H1 (cell line): ENCODE measurements around the gene MYOM1. TPM values are rescaled to one million over a fixed set of nuclear protein-coding genes. Genes with fewer than 3 reads are reported as not detected.

Experiments used
- CTCF ChIA-PET: fragments of 300-600 bp; sonication (Branson Sonifier 250); formaldehyde crosslinking; loops from one replicate; lab custom pipeline; 2021; ENCODE audit not compliant: partially characterized antibody; lab: Charles Lee
- POLR2A ChIA-PET: fragments of 300-600 bp; sonication (Branson Sonifier 250); formaldehyde crosslinking; loops from one replicate; lab custom pipeline; 2021; ENCODE audit warnings: inconsistent platforms; ENCODE audit not compliant: partially characterized antibody; lab: Charles Lee
- DNase-seq, 2 experiments: peaks; one replicate each; pipeline versions ENCODE4 v3.0.0 to v3.0.0-alpha.2; 2010 to 2022; ENCODE audit warnings: low spot score in 2 of 2, low read depth in 1 of 2, mixed read lengths in 1 of 2
- FAIRE-seq: peaks from 2 replicates; lab custom pipeline; 2011; peaks lifted over from hg19 to GRCh38; lab: Jason Lieb, UNC
- H2AFZ ChIP-seq: 2 replicates; pipeline ENCODE4 v1.8.1; 2012; ENCODE audit warnings: low read length, inconsistent platforms
- H2AK5ac ChIP-seq: 2 replicates; pipeline ENCODE4 v1.6.1; 2013; ENCODE audit warnings: low read depth, low read length
- H2BK120ac ChIP-seq: replicated peaks from 2 replicates; pipeline ENCODE3; 2013; ENCODE audit warnings: low read depth, low read length, inconsistent platforms
- H2BK12ac ChIP-seq: 2 replicates; pipeline ENCODE4 v1.6.1; 2013; ENCODE audit warnings: low read depth, low read length
- H2BK15ac ChIP-seq: 2 replicates; pipeline ENCODE4 v1.6.1; 2013; ENCODE audit warnings: low read length
- H2BK20ac ChIP-seq: 2 replicates; pipeline ENCODE4 v1.6.1; 2013; ENCODE audit warnings: low read length
- H2BK5ac ChIP-seq: 2 replicates; pipeline ENCODE4 v1.6.1; 2013; ENCODE audit warnings: low read depth, low read length
- H3K14ac ChIP-seq: 2 replicates; pipeline ENCODE4 v1.6.1; 2013; ENCODE audit warnings: inconsistent platforms; ENCODE audit not compliant: insufficient read length
- H3K18ac ChIP-seq: 2 replicates; pipeline ENCODE4 v1.6.1; 2013; ENCODE audit warnings: low read length; ENCODE audit errors: extremely low read depth
- H3K23ac ChIP-seq: 2 replicates; pipeline ENCODE4 v1.6.1; 2013; ENCODE audit warnings: inconsistent platforms; ENCODE audit not compliant: insufficient read length
- H3K23me2 ChIP-seq: 2 replicates; pipeline ENCODE4 v1.6.1; 2013; ENCODE audit warnings: low read depth, low read length
- H3K27ac ChIP-seq: 2 replicates; pipeline ENCODE4 v1.6.1; 2011; ENCODE audit warnings: low read depth, low read length, inconsistent platforms
- H3K27me3 ChIP-seq, 4 experiments: replicated peaks in 1 of 4; 1 replicate in 1 of 4; 2 replicates in 3 of 4; pipeline versions ENCODE4 v1.6.1 to v1.8.1; 2011 to 2013; ENCODE audit warnings: low read length in 3 of 4, mild to moderate bottlenecking in 3 of 4, inconsistent platforms in 2 of 4, mixed read lengths in 2 of 4, moderate library complexity in 1 of 4; ENCODE audit not compliant: control insufficient read depth in 3 of 4, insufficient read depth in 3 of 4; ENCODE audit errors: extremely low read depth in 1 of 4
- H3K36me3 ChIP-seq, 4 experiments: 2 replicates each; pipeline versions ENCODE4 v1.6.1 to v1.8.1; 2011 to 2013; ENCODE audit warnings: mild to moderate bottlenecking in 4 of 4, low read length in 3 of 4, moderate library complexity in 2 of 4, control low read depth in 1 of 4, inconsistent platforms in 1 of 4; ENCODE audit not compliant: insufficient read depth in 4 of 4, control insufficient read depth in 2 of 4
- H3K4ac ChIP-seq: replicated peaks from 2 replicates; pipeline ENCODE3; 2013; ENCODE audit warnings: low read length, low read depth, mixed read lengths, inconsistent platforms; ENCODE audit not compliant: insufficient read length
- H3K4me1 ChIP-seq, 4 experiments: replicated peaks in 1 of 4; 1 replicate in 1 of 4; 2 replicates in 3 of 4; pipeline versions ENCODE4 v1.6.1 to v1.8.1; 2011 to 2013; ENCODE audit warnings: low read length in 3 of 4, inconsistent platforms in 2 of 4, mixed read lengths in 1 of 4; ENCODE audit not compliant: insufficient read depth in 4 of 4, control insufficient read depth in 3 of 4
- H3K4me2 ChIP-seq, 2 experiments: 2 replicates each; pipeline versions ENCODE4 v1.6.1 to v1.8.1; 2011 to 2013; ENCODE audit warnings: low read depth in 2 of 2, low read length in 2 of 2, control low read depth in 1 of 2, inconsistent platforms in 1 of 2, mild to moderate bottlenecking in 1 of 2; ENCODE audit not compliant: insufficient read depth in 1 of 2
- H3K4me3 ChIP-seq, 4 experiments: fragments of 200-600, 300-600 bp in 1 of 4; sonication (generic), shearing (Covaris generic), sonication (Bioruptor Twin) in 1 of 4; 2 replicates each; pipeline versions ENCODE4 v1.5.1 to v1.8.1; 2011 to 2016; ENCODE audit warnings: low read length in 4 of 4, low read depth in 3 of 4, control low read depth in 2 of 4, inconsistent platforms in 2 of 4, mild to moderate bottlenecking in 2 of 4, mixed read lengths in 1 of 4, moderate library complexity in 1 of 4; ENCODE audit not compliant: insufficient read depth in 2 of 4; ENCODE audit errors: extremely low read depth in 1 of 4
- H3K56ac ChIP-seq: replicated peaks from 2 replicates; pipeline ENCODE3; 2013; ENCODE audit warnings: low read depth, mild to moderate bottlenecking, mixed read lengths, low read length, inconsistent platforms; ENCODE audit not compliant: insufficient read length
- H3K79me1 ChIP-seq: 2 replicates; pipeline ENCODE4 v1.6.1; 2013; ENCODE audit warnings: low read depth, low read length, control low read depth
- H3K79me2 ChIP-seq, 2 experiments: 2 replicates each; pipeline versions ENCODE4 v1.6.1 to v1.8.1; 2012 to 2013; ENCODE audit warnings: low read length in 2 of 2, mild to moderate bottlenecking in 2 of 2, inconsistent platforms in 1 of 2; ENCODE audit not compliant: insufficient read depth in 2 of 2, control insufficient read depth in 1 of 2
- H3K9ac ChIP-seq, 4 experiments: replicated peaks in 1 of 4; 1 replicate in 1 of 4; 2 replicates in 3 of 4; pipeline versions ENCODE4 v1.6.1 to v1.8.1; 2011 to 2013; ENCODE audit warnings: low read depth in 3 of 4, low read length in 3 of 4, control low read depth in 2 of 4, mild to moderate bottlenecking in 2 of 4, moderate library complexity in 2 of 4, inconsistent platforms in 1 of 4; ENCODE audit errors: extremely low read depth in 1 of 4
- H3K9me3 ChIP-seq, 2 experiments: 2 replicates each; pipeline versions ENCODE4 v1.6.1 to v1.8.1; 2012 to 2013; ENCODE audit warnings: mild to moderate bottlenecking in 2 of 2, moderate library complexity in 2 of 2, control low read depth in 1 of 2, inconsistent platforms in 1 of 2, low read depth in 1 of 2, low read length in 1 of 2, mixed read lengths in 1 of 2; ENCODE audit not compliant: insufficient read depth in 2 of 2
- H4K20me1 ChIP-seq, 2 experiments: replicated peaks in 1 of 2; 2 replicates each; pipeline versions ENCODE3 to v1.8.1; 2011 to 2013; ENCODE audit warnings: inconsistent platforms in 2 of 2, low read length in 2 of 2, mild to moderate bottlenecking in 1 of 2; ENCODE audit not compliant: insufficient read depth in 2 of 2, control insufficient read depth in 1 of 2
- H4K5ac ChIP-seq: 2 replicates; pipeline ENCODE4 v1.6.1; 2013; ENCODE audit warnings: low read length, low read depth, mixed read lengths, inconsistent platforms; ENCODE audit not compliant: insufficient read length
- H4K8ac ChIP-seq: 2 replicates; pipeline ENCODE4 v1.8.0; 2013; ENCODE audit warnings: mild to moderate bottlenecking, moderate library complexity, low read length, inconsistent platforms; ENCODE audit not compliant: insufficient read depth; ENCODE audit errors: extremely low read depth
- H4K91ac ChIP-seq: replicated peaks from 2 replicates; pipeline ENCODE3; 2013; ENCODE audit warnings: low read length, mixed read lengths, inconsistent platforms; ENCODE audit not compliant: insufficient read length
- EZH2 ChIP-seq: fragments of 200-600 bp; sonication (generic); IDR thresholded peaks from 2 replicates; pipeline ENCODE4 v1.7.1; 2012; ENCODE audit warnings: low read depth, mild to moderate bottlenecking, moderate library complexity, low read length, inconsistent platforms; ENCODE audit not compliant: severe bottlenecking
- FOSL1 ChIP-seq: IDR thresholded peaks from 2 replicates; pipeline ENCODE4 v1.6.1; 2011; ENCODE audit warnings: mild to moderate bottlenecking, low read depth, low read length, moderate library complexity; ENCODE audit not compliant: insufficient read depth
- HDAC2 ChIP-seq, 2 experiments: fragments of 300-600 bp in 1 of 2; sonication (generic) in 1 of 2; IDR thresholded peaks; 2 replicates each; pipeline ENCODE4 v1.6.1; 2011 to 2012; ENCODE audit warnings: low read depth in 2 of 2, low read length in 2 of 2, mild to moderate bottlenecking in 2 of 2, moderate library complexity in 2 of 2, borderline replicate concordance in 1 of 2, inconsistent platforms in 1 of 2
- KDM4A ChIP-seq: IDR thresholded peaks from one replicate; pipeline ENCODE4 v1.7.1; 2012; ENCODE audit warnings: low read depth, mild to moderate bottlenecking, moderate library complexity, low read length, inconsistent platforms; ENCODE audit not compliant: severe bottlenecking
- MAFK ChIP-seq: IDR thresholded peaks from 2 replicates; pipeline ENCODE4 v1.6.1; 2012; ENCODE audit warnings: low read depth, mild to moderate bottlenecking, improper control_type of control experiment, low read length
- RNF2 ChIP-seq: fragments of 200-900, 300-1000 bp; sonication (generic); IDR thresholded peaks from 2 replicates; pipeline ENCODE4 v1.7.1; 2016; ENCODE audit warnings: borderline replicate concordance, low read depth, mild to moderate bottlenecking, antibody characterized with exemption, low read length; ENCODE audit not compliant: poor library complexity, severe bottlenecking; ENCODE audit errors: missing control alignments
- SIN3A ChIP-seq, 2 experiments: IDR thresholded peaks in 1 of 2; conservative IDR thresholded peaks in 1 of 2; 2 replicates each; pipeline ENCODE4 v1.6.1; 2011 to 2012; ENCODE audit warnings: low read length in 2 of 2, improper control_type of control experiment in 1 of 2, low read depth in 1 of 2, mild to moderate bottlenecking in 1 of 2
- SP2 ChIP-seq: IDR thresholded peaks from 2 replicates; pipeline ENCODE4 v1.6.1; 2012; ENCODE audit warnings: mild to moderate bottlenecking, low read length, inconsistent platforms
- USF2 ChIP-seq: IDR thresholded peaks from 2 replicates; pipeline ENCODE4 v1.6.1; 2011; ENCODE audit warnings: low read length, improper control_type of control experiment
- WGBS, 2 experiments: shearing (Covaris generic) in 1 of 2; methylation state at CpG; one replicate each; pipeline versions ENCODE4 v1.1.6 to v1.1.7; 2013 to 2015; ENCODE audit warnings: low lambda C conversion rate in 2 of 2, mixed read lengths in 2 of 2, inconsistent platforms in 1 of 2, low coverage in 1 of 2, missing lambda C conversion rate in 1 of 2; ENCODE audit not compliant: insufficient replicate concordance in 2 of 2, insufficient coverage in 1 of 2, insufficient read length in 1 of 2; ENCODE audit errors: extremely low coverage in 1 of 2, missing lambda C conversion rate in 1 of 2; 5-methylcytosine and 5-hydroxymethylcytosine counted together
- polyA plus RNA-seq, 7 experiments: library from polyadenylated mRNA; depleted of rRNA in 3 of 7; stranded (reverse) in 5 of 7; unstranded in 2 of 7; fragments of >200 nt in 5 of 7; fragments of 200-250 nt in 2 of 7; gene quantifications; 1 replicate in 5 of 7; 2 replicates in 1 of 7; 4 replicates in 1 of 7; pipeline versions ENCODE4 v1.2.1 to v1.2.3, GENCODE V29; 2011 to 2013; ENCODE audit warnings: missing spikeins in 2 of 7, mixed read lengths in 2 of 7
- total RNA-seq: library from RNA; stranded (reverse); fragmentation: NEBNext Ultra II Directional; extraction: Animal tissue kit (Norgen Biotek cat#: 25700); gene quantifications from 2 replicates; pipeline ENCODE4 v1.2.1, GENCODE V29; 2021
- TF ChIP-seq, protein P1 (sequence below): IDR thresholded peaks from 2 replicates; pipeline ENCODE4 v1.6.1; 2012; ENCODE audit warnings: inconsistent platforms

MYOM1 gene
- total and polyA plus RNA-seq, 2 of the 8 experiments (the other 6 are each of a cell fraction or from before 2014, with no cell fraction given): 0.06 to 0.32 TPM

DNA sequence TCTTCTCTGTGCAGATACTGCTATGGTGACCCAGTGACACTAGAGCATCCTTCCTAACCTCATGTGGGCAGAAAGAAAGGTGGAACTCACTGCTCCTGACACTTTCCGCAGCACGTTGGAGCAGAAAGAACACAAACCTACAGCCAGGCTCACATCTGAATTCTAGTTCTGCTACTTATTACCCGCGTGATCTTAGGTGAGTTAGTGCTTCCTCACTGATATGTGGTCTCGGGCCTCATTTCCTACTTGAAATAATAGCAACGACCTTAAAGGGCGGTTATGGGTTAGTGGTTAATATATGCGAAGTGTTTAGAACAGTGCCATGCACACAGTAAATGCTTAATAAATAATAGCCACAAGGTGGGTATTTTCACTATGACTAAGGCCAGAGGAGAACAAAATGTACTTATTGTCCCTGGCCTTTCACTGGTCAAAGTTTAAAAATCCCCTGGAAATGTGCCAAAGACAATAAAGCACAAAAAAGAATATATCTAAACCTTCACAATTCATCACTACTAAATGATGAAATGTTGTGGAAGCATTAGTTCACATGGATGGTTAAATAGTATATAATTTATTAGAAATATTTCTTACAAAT, 66.6 kb downstream of the MYOM1 start:
- Histone ChIP-seq H3K4me1 (no peaks in the 10 kb centered on the region), H2AFZ (no peak overlapping the region), H4K91ac (no peak overlapping the region), H3K56ac (no peak overlapping the region), H4K5ac (no peak overlapping the region), H3K79me1 (no peaks in the 10 kb centered on the region), H2BK12ac (no peak overlapping the region), H3K79me2 (no peaks in the 10 kb centered on the region), H2BK20ac (no peak overlapping the region; the same call in 1 of the 2 replicates), H4K20me1 (no peaks in the 10 kb centered on the region), H3K4me3 (no peak overlapping the region), H3K23me2 (no peaks in the 10 kb centered on the region), H2BK120ac (no peak overlapping the region), H3K4ac (no peak overlapping the region), H3K4me2 (no peak overlapping the region), H4K8ac (no peak overlapping the region), H2AK5ac (no peak overlapping the region), H3K9ac (no peak overlapping the region), H2BK15ac (no peak overlapping the region), H3K14ac (no peak overlapping the region), H2BK5ac (no peak overlapping the region), H3K9me3 (no peaks in the 10 kb centered on the region), H3K27ac (no peak overlapping the region), H3K23ac (no peak overlapping the region), H3K27me3 (no peaks in the 10 kb centered on the region; a peak in 1 of 7 replicates), H3K18ac (no peak overlapping the region), H3K36me3 (no peaks in the 10 kb centered on the region)
- POLR2A ChIA-PET: no interaction called here
- CTCF ChIA-PET: interaction anchor here (0.6 to 5.0 kb wide), 12 partner anchors 14 to 205 kb away, joined by 3 to 22 read pairs (median 4); partner anchors contain the start of gene MYOM1
- no peak for FAIRE-seq
- no peak for DNase-seq
- WGBS, 2 experiments: 89% methylated on average over 8 of the region's 8 CpGs; no CpG with 5 or more reads in 1 of the 2 experiments
- TF ChIP-seq SP2 (no peak), MAFK (no peak), RNF2 (no peak), KDM4A (no peak), FOSL1 (no peak), SIN3A (conservative IDR thresholded peaks at IDR 0.05 in 1 of 2, IDR thresholded peaks at IDR 0.05 in 1 of 2; ENCODE audit: low read depth in 1 of 2, low read length in 2 of 2) (no peak), EZH2 (no peak), HDAC2 (IDR thresholded peaks at IDR 0.05; ENCODE audit: borderline replicate concordance in 1 of 2, low read depth in 2 of 2, low read length in 2 of 2) (no peak), USF2 (no peak)
- TF ChIP-seq, protein P1, sequence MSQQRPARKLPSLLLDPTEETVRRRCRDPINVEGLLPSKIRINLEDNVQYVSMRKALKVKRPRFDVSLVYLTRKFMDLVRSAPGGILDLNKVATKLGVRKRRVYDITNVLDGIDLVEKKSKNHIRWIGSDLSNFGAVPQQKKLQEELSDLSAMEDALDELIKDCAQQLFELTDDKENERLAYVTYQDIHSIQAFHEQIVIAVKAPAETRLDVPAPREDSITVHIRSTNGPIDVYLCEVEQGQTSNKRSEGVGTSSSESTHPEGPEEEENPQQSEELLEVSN: no peak
